ENCODE data around the gene TBC1D9. TPM values are rescaled to one million over a fixed set of nuclear protein-coding genes. Genes with fewer than 3 reads are reported as not detected.

The TBC1D9 gene
- total and polyA plus RNA-seq, 2 of the 13 experiments (the other 11 are each of a cell fraction or from before 2014, with no cell fraction given), result 11.9 to 12.2 TPM

- no peak for TF ChIP-seq TOE1 (CRISPR knock-in tag; IDR thresholded peaks at IDR 0.05)
- no peak for TF ChIP-seq HINFP (CRISPR knock-in tag; IDR thresholded peaks at IDR 0.05; ENCODE audit: low read depth)
- TF ChIP-seq FOSL1 (CRISPR knock-in tag; IDR thresholded peaks at IDR 0.05; ENCODE audit: borderline replicate concordance), result no peak
- no peak for TF ChIP-seq ZNF24 (IDR thresholded peaks at IDR 0.05)
- no peak for TF ChIP-seq ZNF772 (CRISPR knock-in tag; IDR thresholded peaks at IDR 0.05)
- TF ChIP-seq ATRX (CRISPR knock-in tag; IDR thresholded peaks at IDR 0.05; ENCODE audit: borderline replicate concordance), result no peak
- TF ChIP-seq CHD2 (IDR thresholded peaks at IDR 0.05; ENCODE audit: low read depth, low read length), result no peak
These were observed 20.3 kb downstream of the TBC1D9 start (continued) for GRCh38 chr4:140735779-140736391.

GRCh38 chr4:140735317-140735716 is 20.9 kb downstream of the TBC1D9 start:
- in situ Hi-C loops (cut with HindIII; ENCODE audit: extremely low pct_ligation_motif_present, low pct_unique_long_range_greater_than_20kb), result no loop called here

More at GRCh38 chr4:140735317-140735716, 20.9 kb downstream of the TBC1D9 start:
- H3K9ac ChIP-seq (ENCODE audit: insufficient read depth, low read depth, low read length), result no peak overlapping the region
- H4K20me1 ChIP-seq (ENCODE audit: insufficient read depth, low read length), result no peaks in the 10 kb centered on the region
- DNase-seq (ENCODE audit: low spot score) (no peak), ATAC-seq (no peak), FAIRE-seq (no peak)
- H3K4me3 ChIP-seq (replicated peaks in 1 of 3; ENCODE audit: insufficient read depth in 1 of 3, low read depth in 2 of 3, low read length in 3 of 3), result no peak overlapping the region
- no peak overlapping the region for H2AFZ ChIP-seq (ENCODE audit: low read length)
- ChIA-PET CTCF (ENCODE audit: low intra/inter-chr PET ratio, low total read pairs) (no interaction called here), POLR2A (interaction anchor here (0.8 kb wide), 1 partner anchor 26 kb away, joined by 5 read pairs; no protein-coding TSS in a partner anchor)
- no peak overlapping the region for H3K27ac ChIP-seq (ENCODE audit: extremely low read length, insufficient read depth, low read length)
- no peaks in the 10 kb centered on the region for H3K27me3 ChIP-seq (ENCODE audit: control insufficient read depth in 1 of 2, insufficient read depth in 2 of 2, low read length in 2 of 2)
- intact Hi-C loops (cut with micrococcal nuclease; ENCODE audit: unreplicated experiment), result no loop called here
- peaks cover 62% of the 10 kb centered on the region for H3K4me1 ChIP-seq (ENCODE audit: insufficient read depth, low read length)
- 80% methylated on average over 2 of the region's 2 CpGs for WGBS (ENCODE audit: low lambda C conversion rate)
- H3K9me3 ChIP-seq (ENCODE audit: low read length), result no peaks in the 10 kb centered on the region
- no TSS peak for BruUV-seq (replicated peaks)
- TF ChIP-seq ZNF121 (CRISPR knock-in tag; IDR thresholded peaks at IDR 0.05) (peak; percentile 65; the same call in 1 of the 2 replicates), ETV5 (CRISPR knock-in tag; IDR thresholded peaks at IDR 0.05; ENCODE audit: borderline replicate concordance) (no peak), STAG1 (CRISPR knock-in tag; IDR thresholded peaks at IDR 0.05) (no peak), FOXA1 (IDR thresholded peaks at IDR 0.05) (no peak), FOXA1 (CRISPR knock-in tag; IDR thresholded peaks at IDR 0.05) (no peak), BCLAF1 (IDR thresholded peaks at IDR 0.05) (no peak), RARA (CRISPR knock-in tag; IDR thresholded peaks at IDR 0.05) (0 out of 2 replicates have a peak, but pooled peaks have one; percentile 25), TEF (CRISPR knock-in tag; IDR thresholded peaks at IDR 0.05) (no peak)
- no peak overlapping the region for H3K4me2 ChIP-seq (ENCODE audit: low read depth, low read length)
- H3K36me3 ChIP-seq (replicated peaks in 1 of 2; ENCODE audit: control insufficient read depth in 1 of 2, insufficient read depth in 2 of 2, low read length in 2 of 2), result no peaks in the 10 kb centered on the region
- H3K79me2 ChIP-seq (ENCODE audit: insufficient read depth, low read length), result peaks cover 67% of the 10 kb centered on the region

Measured in HepG2 (cell line).